T-helper 1 cell treated with Interleukin-12 subunit alpha and Interleukin-12 subunit beta and Interleukin-4 antibody, amounts not matched to agents 30 ng/mL and 1 ng/mL, for 36 hours (primary cell): ENCODE measurements around the gene ANKIB1. TPM values are rescaled to one million over a fixed set of nuclear protein-coding genes. Genes with fewer than 3 reads are reported as not detected.
"Not testable (repeated sequence)": the region's sequence is repeated elsewhere in the genome, so short reads cannot be mapped to it uniquely, and the experiment has no call there.

ENCODE experiments used
- intact Hi-C: fragments of 100-400 bp; cut with micrococcal nuclease; formaldehyde crosslinking; loops from one replicate; pipeline ENCODE4 v1.15.1; 2024
- total RNA-seq: library from RNA; stranded (reverse); gene quantifications from 2 replicates; pipeline ENCODE4 v1.2.3, GENCODE V29; 2022

ANKIB1 gene
- total RNA-seq, 1 donor from 2014 or later = 65.7 TPM

GRCh38 chr7:92325173-92325572 is 79.4 kb downstream of the ANKIB1 start:
- intact Hi-C loops = no loop called here

- intact Hi-C loops = no loop called here
Measured at GRCh38 chr7:92325858-92326257, 80.1 kb downstream of the ANKIB1 start.

- intact Hi-C loops = no loop called here
Measured at GRCh38 chr7:92330835-92331438, 85.2 kb downstream of the ANKIB1 start.

- intact Hi-C loops = no loop called here
Measured at GRCh38 chr7:92331508-92331907, 85.7 kb downstream of the ANKIB1 start.

GRCh38 chr7:92332782-92333181 is 87.0 kb downstream of the ANKIB1 start:
- intact Hi-C loops = no loop called here

- intact Hi-C loops = no loop called here
Measured at GRCh38 chr7:92333866-92334265, 88.1 kb downstream of the ANKIB1 start.

- intact Hi-C loops = no loop called here
Measured at GRCh38 chr7:92335574-92335973, 89.8 kb downstream of the ANKIB1 start.

- intact Hi-C loops = no loop called here
Measured at GRCh38 chr7:92336662-92337340, 91.0 kb downstream of the ANKIB1 start.

GRCh38 chr7:92340016-92340415 is 94.2 kb downstream of the ANKIB1 start:
- intact Hi-C loops = no loop called here

GRCh38 chr7:92343714-92344113 is 97.9 kb downstream of the ANKIB1 start:
- intact Hi-C loops = no loop called here

GRCh38 chr7:92352009-92352408 is 106.2 kb downstream of the ANKIB1 start:
- intact Hi-C loops = no loop called here

GRCh38 chr7:92354214-92354613 is 108.4 kb downstream of the ANKIB1 start:
- intact Hi-C loops = no loop called here

GRCh38 chr7:92356406-92356805 is 110.6 kb downstream of the ANKIB1 start:
- intact Hi-C loops = no loop called here

- intact Hi-C loops = no loop called here
Measured at GRCh38 chr7:92357260-92357659, 111.5 kb downstream of the ANKIB1 start.

GRCh38 chr7:92359179-92359578 is 113.4 kb downstream of the ANKIB1 start:
- intact Hi-C loops = not testable (repeated sequence)

GRCh38 chr7:92359801-92360200 is 114.0 kb downstream of the ANKIB1 start:
- intact Hi-C loops = no loop called here

GRCh38 chr7:92360387-92360786 is 114.6 kb downstream of the ANKIB1 start:
- intact Hi-C loops = no loop called here

GRCh38 chr7:92362131-92362530 is 116.4 kb downstream of the ANKIB1 start:
- intact Hi-C loops = no loop called here

GRCh38 chr7:92366730-92367129 is 121.0 kb downstream of the ANKIB1 start:
- intact Hi-C loops = no loop called here

GRCh38 chr7:92368741-92369140 is 123.0 kb downstream of the ANKIB1 start:
- intact Hi-C loops = no loop called here

- intact Hi-C loops = no loop called here
Measured at GRCh38 chr7:92375013-92375412, 129.2 kb downstream of the ANKIB1 start.

- intact Hi-C loops = no loop called here
Measured at GRCh38 chr7:92391071-92391470, 145.3 kb downstream of the ANKIB1 start.

GRCh38 chr7:92397542-92397941 is 151.8 kb downstream of the ANKIB1 start:
- intact Hi-C loops = no loop called here
